ENCODE measurements around the gene CTNNBIP1.

DNA sequence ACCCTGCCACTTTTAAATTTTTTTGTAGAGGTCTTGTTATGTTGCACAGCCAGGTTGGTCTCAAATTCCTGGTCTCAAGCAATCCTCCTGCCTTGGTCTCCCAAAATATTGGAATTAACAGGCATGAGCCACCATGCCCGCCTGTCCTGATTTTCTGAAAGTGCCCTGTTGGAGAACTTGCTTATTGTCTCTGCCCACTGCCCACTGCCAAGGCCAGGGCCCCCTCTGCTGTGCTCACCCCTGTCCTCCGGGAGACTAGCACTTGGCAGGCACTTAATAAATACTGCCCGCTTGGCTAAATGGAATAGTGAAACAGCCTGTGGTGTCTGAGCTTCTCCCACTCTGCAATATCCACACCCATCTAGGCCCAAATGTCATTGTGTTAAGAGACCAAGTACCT is 35.7 kb downstream of the CTNNBIP1 start:
- TF ChIP-seq, protein P1, sequence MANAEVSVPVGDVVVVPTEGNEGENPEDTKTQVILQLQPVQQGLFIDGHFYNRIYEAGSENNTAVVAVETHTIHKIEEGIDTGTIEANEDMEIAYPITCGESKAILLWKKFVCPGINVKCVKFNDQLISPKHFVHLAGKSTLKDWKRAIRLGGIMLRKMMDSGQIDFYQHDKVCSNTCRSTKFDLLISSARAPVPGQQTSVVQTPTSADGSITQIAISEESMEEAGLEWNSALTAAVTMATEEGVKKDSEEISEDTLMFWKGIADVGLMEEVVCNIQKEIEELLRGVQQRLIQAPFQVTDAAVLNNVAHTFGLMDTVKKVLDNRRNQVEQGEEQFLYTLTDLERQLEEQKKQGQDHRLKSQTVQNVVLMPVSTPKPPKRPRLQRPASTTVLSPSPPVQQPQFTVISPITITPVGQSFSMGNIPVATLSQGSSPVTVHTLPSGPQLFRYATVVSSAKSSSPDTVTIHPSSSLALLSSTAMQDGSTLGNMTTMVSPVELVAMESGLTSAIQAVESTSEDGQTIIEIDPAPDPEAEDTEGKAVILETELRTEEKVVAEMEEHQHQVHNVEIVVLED (CRISPR knock-in tag; IDR thresholded peaks at IDR 0.05), result no peak
- TF ChIP-seq BACH1 (tag; IDR thresholded peaks at IDR 0.05), result no peak
- TF ChIP-seq ATF7 (IDR thresholded peaks at IDR 0.05), result no peak
- TF ChIP-seq MAFK (IDR thresholded peaks at IDR 0.05; ENCODE audit: low read length), result no peak
- TF ChIP-seq OTX1 (CRISPR knock-in tag; IDR thresholded peaks at IDR 0.05), result no peak
- no peak for TF ChIP-seq IFI16 (CRISPR knock-in tag; IDR thresholded peaks at IDR 0.05)
- no peak for TF ChIP-seq SAP30 (IDR thresholded peaks at IDR 0.05; ENCODE audit: borderline replicate concordance, insufficient read depth, low read depth, low read length, poor library complexity, severe bottlenecking)
- TF ChIP-seq SRF (CRISPR knock-in tag; IDR thresholded peaks at IDR 0.05), result no peak
- TF ChIP-seq SPI1 (IDR thresholded peaks at IDR 0.05; ENCODE audit: borderline replicate concordance, low read depth, low read length), result no peak
- TF ChIP-seq KDM1A (IDR thresholded peaks at IDR 0.05), result no peak
- TF ChIP-seq ZBTB1 (CRISPR knock-in tag; IDR thresholded peaks at IDR 0.05; ENCODE audit: borderline replicate concordance, low read depth), result no peak
